ENCODE data around the gene CEP164.

CEP164 gene

GRCh38 chr11:117327567-117328374 is at the start of gene CEP164:
CEP164 (plus strand) TSS chr11:117327854; CDS start chr11:117338587, 10,733 bp downstream.
- DNase-seq = peak; percentile 96

- no peak for DNase-seq
Measured at GRCh38 chr11:117278347-117278746, 49.3 kb upstream of the CEP164 start.

GRCh38 chr11:117279711-117280376 is 47.8 kb upstream of the CEP164 start:
- DNase-seq = no peak

GRCh38 chr11:117281159-117281558 is 46.5 kb upstream of the CEP164 start:
- DNase-seq = peak; percentile 52

- DNase-seq = no peak
Measured at GRCh38 chr11:117281869-117282268, 45.8 kb upstream of the CEP164 start.

GRCh38 chr11:117282956-117283355 is 44.7 kb upstream of the CEP164 start:
- no peak for DNase-seq

GRCh38 chr11:117284053-117284452 is 43.6 kb upstream of the CEP164 start:
- no peak for DNase-seq

- no peak for DNase-seq
Measured at GRCh38 chr11:117286588-117286987, 41.1 kb upstream of the CEP164 start.

- no peak for DNase-seq
Measured at GRCh38 chr11:117287668-117288067, 40.0 kb upstream of the CEP164 start.

GRCh38 chr11:117289795-117290194 is 37.9 kb upstream of the CEP164 start:
- no peak for DNase-seq

GRCh38 chr11:117290809-117291396 is 36.8 kb upstream of the CEP164 start, which contains the start of gene BACE1-AS:
BACE1-AS (plus strand) TSS chr11:117291346.
- no peak for DNase-seq

- no peak for DNase-seq
Measured at GRCh38 chr11:117292616-117293015, 35.0 kb upstream of the CEP164 start.

- DNase-seq = no peak
Measured at GRCh38 chr11:117295438-117296137, 32.1 kb upstream of the CEP164 start.

- DNase-seq = no peak
Measured at GRCh38 chr11:117296881-117297280, 30.8 kb upstream of the CEP164 start.

- DNase-seq = no peak
Measured at GRCh38 chr11:117298195-117298594, 29.5 kb upstream of the CEP164 start.

- DNase-seq = no peak
Measured at GRCh38 chr11:117299351-117300282, 28.0 kb upstream of the CEP164 start.

- DNase-seq = no peak
Measured at GRCh38 chr11:117300283-117300663, 27.4 kb upstream of the CEP164 start.

GRCh38 chr11:117300773-117301172 is 26.9 kb upstream of the CEP164 start:
- no peak for DNase-seq

GRCh38 chr11:117302228-117302627 is 25.4 kb upstream of the CEP164 start:
- no peak for DNase-seq

GRCh38 chr11:117303101-117303500 is 24.6 kb upstream of the CEP164 start:
- no peak for DNase-seq

GRCh38 chr11:117303646-117304315 is 23.9 kb upstream of the CEP164 start:
- DNase-seq = no peak

GRCh38 chr11:117305145-117305544 is 22.5 kb upstream of the CEP164 start:
- DNase-seq = no peak
